ENCODE results near the gene GANC.

The GANC gene

GRCh38 chr15:42374810-42375209 is 101.8 kb downstream of the GANC start:
- TF ChIP-seq SUZ12 (IDR thresholded peaks at IDR 0.05; ENCODE audit: extremely low read depth, insufficient read depth, insufficient read length), result no peak
- TF ChIP-seq ZNF274 (IDR thresholded peaks at IDR 0.05; ENCODE audit: low read depth, low read length), result no peak
- no peak for TF ChIP-seq YY1 (IDR thresholded peaks at IDR 0.05; ENCODE audit: insufficient read depth, insufficient read length)
- Histone ChIP-seq H3K27me3 (ENCODE audit: insufficient read depth, insufficient read length) (no peaks in the 10 kb centered on the region), H3K4me1 (ENCODE audit: insufficient read depth, insufficient read length) (no peaks in the 10 kb centered on the region), H3K36me3 (ENCODE audit: insufficient read depth, insufficient read length, low read length) (no peaks in the 10 kb centered on the region), H3K9me3 (ENCODE audit: insufficient read depth, low read length) (peaks cover 23% of the 10 kb centered on the region), H3K4me3 (ENCODE audit: insufficient read length, low read depth) (no peak overlapping the region), H3K9ac (ENCODE audit: insufficient read length, low read depth) (no peak overlapping the region)
- no peak for DNase-seq (ENCODE audit: low read depth, low spot score)

- DNase-seq (ENCODE audit: low read depth, low spot score), result no peak
- TF ChIP-seq YY1 (IDR thresholded peaks at IDR 0.05; ENCODE audit: insufficient read depth, insufficient read length) (no peak), SUZ12 (IDR thresholded peaks at IDR 0.05; ENCODE audit: extremely low read depth, insufficient read depth, insufficient read length) (no peak), ZNF274 (IDR thresholded peaks at IDR 0.05; ENCODE audit: low read depth, low read length) (no peak)
- Histone ChIP-seq H3K36me3 (ENCODE audit: insufficient read depth, insufficient read length, low read length) (no peaks in the 10 kb centered on the region), H3K9me3 (ENCODE audit: insufficient read depth, low read length) (peaks cover 23% of the 10 kb centered on the region), H3K27me3 (ENCODE audit: insufficient read depth, insufficient read length) (no peaks in the 10 kb centered on the region), H3K4me3 (ENCODE audit: insufficient read length, low read depth) (no peak overlapping the region), H3K4me1 (ENCODE audit: insufficient read depth, insufficient read length) (no peaks in the 10 kb centered on the region), H3K9ac (ENCODE audit: insufficient read length, low read depth) (no peak overlapping the region)
Observed at GRCh38 chr15:42375252-42375651, 102.3 kb downstream of the GANC start.

DNA sequence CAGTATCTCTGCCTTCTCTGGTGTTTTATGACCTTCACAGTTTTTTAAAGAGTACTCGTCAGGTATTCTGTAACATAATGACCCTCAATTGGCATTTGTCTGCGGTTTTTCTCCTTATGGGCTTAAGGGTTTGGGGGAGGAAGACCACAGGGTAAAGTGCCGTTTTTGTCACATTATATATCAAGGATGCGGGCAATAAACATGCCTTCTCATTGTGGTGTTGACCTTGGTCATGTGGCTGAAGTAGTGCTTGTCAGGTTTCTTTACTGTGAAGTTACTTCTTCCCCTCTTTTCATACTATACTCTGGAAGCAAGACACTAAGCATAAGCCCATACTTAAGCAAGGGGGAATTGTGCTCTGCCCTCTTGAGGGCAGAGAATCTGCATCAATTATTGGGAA is 102.9 kb downstream of the GANC start:
- no peaks in the 10 kb centered on the region for H3K4me1 ChIP-seq (ENCODE audit: insufficient read depth, insufficient read length)

GRCh38 chr15:42378011-42378410 is 105.0 kb downstream of the GANC start:
- Histone ChIP-seq H3K36me3 (ENCODE audit: insufficient read depth, insufficient read length, low read length) (no peaks in the 10 kb centered on the region), H3K9ac (ENCODE audit: insufficient read length, low read depth) (no peak overlapping the region), H3K9me3 (ENCODE audit: insufficient read depth, low read length) (peaks cover 23% of the 10 kb centered on the region), H3K4me3 (ENCODE audit: insufficient read length, low read depth) (no peak overlapping the region), H3K4me1 (ENCODE audit: insufficient read depth, insufficient read length) (no peaks in the 10 kb centered on the region), H3K27me3 (ENCODE audit: insufficient read depth, insufficient read length) (no peaks in the 10 kb centered on the region)
- TF ChIP-seq YY1 (IDR thresholded peaks at IDR 0.05; ENCODE audit: insufficient read depth, insufficient read length) (no peak), ZNF274 (IDR thresholded peaks at IDR 0.05; ENCODE audit: low read depth, low read length) (no peak), SUZ12 (IDR thresholded peaks at IDR 0.05; ENCODE audit: extremely low read depth, insufficient read depth, insufficient read length) (no peak)
- no peak for DNase-seq (ENCODE audit: low read depth, low spot score)

More for the DNA sequence above, 102.9 kb downstream of the GANC start:
- Histone ChIP-seq H3K9me3 (ENCODE audit: insufficient read depth, low read length) (peaks cover 23% of the 10 kb centered on the region), H3K4me3 (ENCODE audit: insufficient read length, low read depth) (no peak overlapping the region), H3K9ac (ENCODE audit: insufficient read length, low read depth) (no peak overlapping the region), H3K27me3 (ENCODE audit: insufficient read depth, insufficient read length) (no peaks in the 10 kb centered on the region), H3K36me3 (ENCODE audit: insufficient read depth, insufficient read length, low read length) (no peaks in the 10 kb centered on the region)
- no peak for DNase-seq (ENCODE audit: low read depth, low spot score)
- TF ChIP-seq ZNF274 (IDR thresholded peaks at IDR 0.05; ENCODE audit: low read depth, low read length), result no peak
- no peak for TF ChIP-seq SUZ12 (IDR thresholded peaks at IDR 0.05; ENCODE audit: extremely low read depth, insufficient read depth, insufficient read length)
- no peak for TF ChIP-seq YY1 (IDR thresholded peaks at IDR 0.05; ENCODE audit: insufficient read depth, insufficient read length)

DNA sequence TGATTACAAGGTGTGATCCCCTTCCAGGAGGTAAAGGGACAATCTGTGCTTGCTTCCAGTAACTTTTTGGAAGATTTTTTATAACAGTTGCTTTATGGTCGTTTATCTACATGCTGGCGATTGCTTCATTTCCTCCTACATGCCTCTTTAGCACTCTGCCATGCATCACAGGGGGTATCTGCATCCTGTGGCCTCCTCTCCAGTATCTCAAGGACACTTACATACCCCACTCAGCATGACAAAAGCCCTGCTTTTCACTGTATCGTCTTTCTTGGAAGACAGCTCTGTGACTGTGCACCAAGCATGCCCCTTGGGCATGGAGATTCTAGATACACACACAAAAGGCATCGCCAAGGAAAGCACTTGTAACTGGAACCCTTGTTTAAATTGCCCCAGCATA is 111.6 kb downstream of the GANC start:
- no peak overlapping the region for H3K4me3 ChIP-seq (ENCODE audit: insufficient read length, low read depth)
- no peak for TF ChIP-seq YY1 (IDR thresholded peaks at IDR 0.05; ENCODE audit: insufficient read depth, insufficient read length)
- TF ChIP-seq ZNF274 (IDR thresholded peaks at IDR 0.05; ENCODE audit: low read depth, low read length), result no peak
- TF ChIP-seq SUZ12 (IDR thresholded peaks at IDR 0.05; ENCODE audit: extremely low read depth, insufficient read depth, insufficient read length), result no peak
- peak; percentile 70 for DNase-seq (ENCODE audit: low read depth, low spot score)
- peaks cover 11% of the 10 kb centered on the region for H3K4me1 ChIP-seq (ENCODE audit: insufficient read depth, insufficient read length)
- H3K9me3 ChIP-seq (ENCODE audit: insufficient read depth, low read length), result no peaks in the 10 kb centered on the region
- no peaks in the 10 kb centered on the region for H3K36me3 ChIP-seq (ENCODE audit: insufficient read depth, insufficient read length, low read length)
- H3K9ac ChIP-seq (ENCODE audit: insufficient read length, low read depth), result no peak overlapping the region
- H3K27me3 ChIP-seq (ENCODE audit: insufficient read depth, insufficient read length), result no peaks in the 10 kb centered on the region

DNA sequence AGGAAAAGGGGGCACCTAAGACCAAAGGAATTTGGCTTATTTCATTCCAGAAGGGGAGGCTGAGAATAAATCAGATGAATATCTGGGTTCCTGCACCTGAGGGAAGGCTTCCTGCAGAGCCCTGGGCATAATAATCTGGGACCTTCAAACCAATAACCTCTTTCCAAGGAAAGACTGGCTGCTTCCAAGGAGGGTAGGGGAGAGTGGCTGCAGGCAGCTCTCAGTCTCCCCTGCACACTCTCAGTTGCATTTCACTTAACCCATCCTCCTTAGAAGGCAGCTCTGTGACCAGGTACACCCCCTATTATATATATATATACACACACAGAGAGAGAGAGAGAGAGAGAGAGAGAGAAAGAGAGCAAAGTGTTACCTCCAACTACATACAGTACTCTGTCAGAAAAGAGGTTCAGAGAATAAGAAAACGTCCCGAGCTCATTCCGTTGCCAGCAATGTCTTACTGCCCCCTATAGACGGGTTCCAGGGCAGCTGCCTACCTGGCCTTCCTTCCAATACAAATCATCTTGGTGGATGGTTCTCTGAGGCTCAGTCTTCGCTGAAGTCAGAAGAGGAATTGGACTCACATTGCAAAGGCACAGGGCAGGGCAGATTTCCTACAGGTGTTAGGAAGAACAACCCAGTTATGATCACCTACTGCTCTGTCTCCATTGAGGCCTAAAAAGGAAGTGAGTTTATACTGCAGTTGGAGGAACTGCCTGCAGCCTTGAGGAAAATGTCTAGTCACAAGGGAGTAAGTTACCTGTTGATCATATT is 112.4 kb downstream of the GANC start:
- peak; percentile 43 for DNase-seq (ENCODE audit: low read depth, low spot score)
- H3K9ac ChIP-seq (ENCODE audit: insufficient read length, low read depth), result no peak overlapping the region

GRCh38 chr15:42385980-42386700 is 113.1 kb downstream of the GANC start:
- no peaks in the 10 kb centered on the region for H3K9me3 ChIP-seq (ENCODE audit: insufficient read depth, low read length)
- H3K9ac ChIP-seq (ENCODE audit: insufficient read length, low read depth), result no peak overlapping the region
- no peaks in the 10 kb centered on the region for H3K27me3 ChIP-seq (ENCODE audit: insufficient read depth, insufficient read length)
- peaks cover 11% of the 10 kb centered on the region for H3K4me1 ChIP-seq (ENCODE audit: insufficient read depth, insufficient read length)
- TF ChIP-seq YY1 (IDR thresholded peaks at IDR 0.05; ENCODE audit: insufficient read depth, insufficient read length) (no peak), SUZ12 (IDR thresholded peaks at IDR 0.05; ENCODE audit: extremely low read depth, insufficient read depth, insufficient read length) (no peak), ZNF274 (IDR thresholded peaks at IDR 0.05; ENCODE audit: low read depth, low read length) (no peak)
- no peaks in the 10 kb centered on the region for H3K36me3 ChIP-seq (ENCODE audit: insufficient read depth, insufficient read length, low read length)
- DNase-seq (ENCODE audit: low read depth, low spot score), result no peak
- H3K4me3 ChIP-seq (ENCODE audit: insufficient read length, low read depth), result no peak overlapping the region

More for the DNA sequence above, 112.4 kb downstream of the GANC start:
- TF ChIP-seq SUZ12 (IDR thresholded peaks at IDR 0.05; ENCODE audit: extremely low read depth, insufficient read depth, insufficient read length), result no peak
- TF ChIP-seq YY1 (IDR thresholded peaks at IDR 0.05; ENCODE audit: insufficient read depth, insufficient read length), result no peak
- TF ChIP-seq ZNF274 (IDR thresholded peaks at IDR 0.05; ENCODE audit: low read depth, low read length), result no peak
- no peaks in the 10 kb centered on the region for H3K27me3 ChIP-seq (ENCODE audit: insufficient read depth, insufficient read length)
- H3K4me1 ChIP-seq (ENCODE audit: insufficient read depth, insufficient read length), result peaks cover 11% of the 10 kb centered on the region
- no peak overlapping the region for H3K4me3 ChIP-seq (ENCODE audit: insufficient read length, low read depth)
- no peaks in the 10 kb centered on the region for H3K9me3 ChIP-seq (ENCODE audit: insufficient read depth, low read length)
- H3K36me3 ChIP-seq (ENCODE audit: insufficient read depth, insufficient read length, low read length), result no peaks in the 10 kb centered on the region
